DMS153 (cell line): ENCODE data around the gene CCDC102B.

Source experiments
- DNase-seq: peaks from one replicate; lab custom pipeline; 2025; lab: John Stamatoyannopoulos, UW

The CCDC102B gene

DNA sequence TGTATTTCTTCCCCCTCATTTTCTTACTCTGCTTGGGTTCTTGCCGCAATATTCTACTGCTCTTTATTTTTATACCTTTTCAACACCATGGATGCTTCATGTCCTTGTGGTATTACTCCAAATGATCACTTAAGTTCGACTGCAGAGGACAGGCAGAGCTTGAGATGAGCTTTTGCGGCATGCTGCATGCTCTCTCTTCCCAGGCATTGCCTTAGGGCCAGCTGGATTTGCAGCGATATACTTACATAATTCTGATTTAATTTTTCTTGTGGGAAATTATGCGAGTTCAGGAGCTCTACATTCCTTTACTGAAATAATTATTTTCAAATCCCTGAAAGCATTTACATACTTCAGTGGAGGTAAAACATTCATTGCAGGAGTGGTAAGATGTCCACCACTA lies 288.1 kb downstream of the CCDC102B start:
- DNase-seq: no peak

GRCh38 chr18:69088973-69089372 lies 291.1 kb downstream of the CCDC102B start:
- DNase-seq: no peak

- no peak for DNase-seq
Observed at GRCh38 chr18:69097349-69097748, 299.5 kb downstream of the CCDC102B start.

GRCh38 chr18:69102959-69103358 lies 305.1 kb downstream of the CCDC102B start:
- DNase-seq: no peak
